Keratinocyte (primary cell): ENCODE data around the gene LDLRAD4. TPM values are rescaled to one million over a fixed set of nuclear protein-coding genes. Genes with fewer than 3 reads are reported as not detected.

ENCODE experiments used
- DNase-seq: peaks from one replicate; pipeline ENCODE4 v3.0.0-alpha.2; 2011; ENCODE audit warnings: low read depth, missing footprints, low spot score
- FAIRE-seq: peaks from 2 replicates; lab custom pipeline; 2011; peaks lifted over from hg19 to GRCh38; lab: Jason Lieb, UNC
- H2AFZ ChIP-seq: 2 replicates; pipeline ENCODE4 v1.6.0; 2012; ENCODE audit warnings: low read length, control low read depth, inconsistent platforms; ENCODE audit not compliant: control insufficient read depth
- H3K27ac ChIP-seq: 2 replicates; pipeline ENCODE4 v1.5.1; 2011; ENCODE audit warnings: low read length; ENCODE audit not compliant: control insufficient read depth, insufficient read depth
- H3K27me3 ChIP-seq: 3 replicates; pipeline ENCODE4 v1.6.0; 2011; ENCODE audit warnings: low read length; ENCODE audit not compliant: control insufficient read depth, insufficient read depth; ENCODE audit errors: extremely low read depth
- H3K36me3 ChIP-seq, 2 experiments: 2 replicates in 1 of 2; 3 replicates in 1 of 2; pipeline ENCODE4 v1.5.1; 2011; ENCODE audit warnings: low read length in 2 of 2, mild to moderate bottlenecking in 1 of 2; ENCODE audit not compliant: control insufficient read depth in 2 of 2, insufficient read depth in 2 of 2; ENCODE audit errors: extremely low read depth in 1 of 2
- H3K4me1 ChIP-seq: 3 replicates; pipeline ENCODE4 v1.5.1; 2011; ENCODE audit warnings: low read length; ENCODE audit not compliant: control insufficient read depth, insufficient read depth; ENCODE audit errors: extremely low read depth
- H3K4me2 ChIP-seq: 3 replicates; pipeline ENCODE4 v1.6.0; 2011; ENCODE audit warnings: low read depth, low read length; ENCODE audit not compliant: control insufficient read depth, insufficient read depth; ENCODE audit errors: extremely low read depth
- H3K4me3 ChIP-seq, 3 experiments: fragments of 200-600 bp in 1 of 3; sonication (generic) in 1 of 3; 2 replicates in 2 of 3; 3 replicates in 1 of 3; pipeline ENCODE4 v1.5.1; 2011 to 2016; ENCODE audit warnings: low read length in 3 of 3, mild to moderate bottlenecking in 3 of 3, control low read depth in 2 of 3, inconsistent platforms in 1 of 3, low read depth in 1 of 3, mixed read lengths in 1 of 3, mixed run types in 1 of 3, moderate library complexity in 1 of 3; ENCODE audit not compliant: control insufficient read depth in 2 of 3, insufficient read depth in 2 of 3; ENCODE audit errors: extremely low read depth in 1 of 3
- H3K79me2 ChIP-seq: 2 replicates; pipeline ENCODE4 v1.6.0; 2012; ENCODE audit warnings: low read length; ENCODE audit not compliant: control insufficient read depth, insufficient read depth
- H3K9ac ChIP-seq: 3 replicates; pipeline ENCODE4 v1.6.0; 2011; ENCODE audit warnings: low read length; ENCODE audit not compliant: control insufficient read depth, insufficient read depth; ENCODE audit errors: extremely low read depth
- H3K9me1 ChIP-seq: 3 replicates; pipeline ENCODE4 v1.6.0; 2011; ENCODE audit warnings: low read length; ENCODE audit not compliant: control insufficient read depth, insufficient read depth; ENCODE audit errors: extremely low read depth
- H3K9me3 ChIP-seq: 2 replicates; pipeline ENCODE4 v1.5.1; 2012; ENCODE audit warnings: low read depth, low read length; ENCODE audit not compliant: control insufficient read depth
- H4K20me1 ChIP-seq: 3 replicates; pipeline ENCODE4 v1.6.0; 2011; ENCODE audit warnings: low read length; ENCODE audit not compliant: control insufficient read depth, insufficient read depth; ENCODE audit errors: extremely low read depth
- EZH2 ChIP-seq: IDR thresholded peaks from one replicate; pipeline ENCODE4 v1.6.1; 2012; ENCODE audit warnings: inconsistent platforms, mild to moderate bottlenecking, low read length, moderate library complexity
- dilution Hi-C: fragments of 300-500 bp; cut with MboI; formaldehyde crosslinking; loops from one replicate; pipeline ENCODE4 v1.7.0; 2020; ENCODE audit warnings: low sequenced_read_pairs; ENCODE audit not compliant: extremely low pct_ligation_motif_present
- polyA plus RNA-seq, 5 experiments: library from polyadenylated mRNA; depleted of rRNA in 3 of 5; stranded (reverse) in 3 of 5; stranded (forward) in 1 of 5; unstranded in 1 of 5; fragments of >200 nt; gene quantifications; 1 replicate in 1 of 5; 2 replicates in 3 of 5; 3 replicates in 1 of 5; pipeline versions ENCODE4 v1.2.1 to v1.2.3, GENCODE V29; 2011 to 2012; ENCODE audit warnings: missing spikeins in 2 of 5, low read depth in 1 of 5, low replicate concordance in 1 of 5
- TF ChIP-seq, protein P1 (sequence below), 3 experiments: IDR thresholded peaks in 1 of 3; conservative IDR thresholded peaks in 1 of 3; optimal IDR thresholded peaks in 1 of 3; 2 replicates in 2 of 3; 3 replicates in 1 of 3; pipeline versions ENCODE3 to v1.5.1; 2011; ENCODE audit warnings: low read length in 3 of 3, mild to moderate bottlenecking in 3 of 3, moderate library complexity in 2 of 3, control low read depth in 1 of 3, inconsistent platforms in 1 of 3; ENCODE audit not compliant: insufficient read depth in 2 of 3; ENCODE audit errors: extremely low read depth in 1 of 3

LDLRAD4 gene
- polyA plus RNA-seq, 1 donor (not counting 4 experiments of a cell fraction or from before 2014, with no cell fraction given) = not detected

DNA sequence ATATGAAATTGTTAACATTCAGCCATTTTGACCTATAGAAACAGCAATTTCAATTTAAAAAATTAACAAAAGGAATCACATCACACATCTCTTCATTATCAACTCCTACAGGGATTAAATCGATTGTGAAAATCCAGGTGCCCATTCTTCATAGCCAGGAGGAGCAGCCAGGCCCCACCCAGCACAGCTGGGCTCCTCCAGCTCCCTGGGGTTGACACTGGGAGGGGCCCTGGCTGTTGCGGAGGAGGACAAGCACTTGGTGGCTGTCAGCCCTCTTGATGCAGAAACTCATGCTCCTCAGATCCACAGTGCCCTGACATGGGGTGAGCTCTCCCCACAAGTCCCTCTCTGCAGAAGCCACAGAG, 408.0 kb downstream of the LDLRAD4 start:
- Histone ChIP-seq H3K9ac (no peak overlapping the region), H3K4me1 (no peaks in the 10 kb centered on the region), H3K4me3 (no peak overlapping the region), H3K79me2 (no peaks in the 10 kb centered on the region), H3K36me3 (no peaks in the 10 kb centered on the region), H3K9me3 (no peaks in the 10 kb centered on the region), H3K27ac (no peak overlapping the region), H3K27me3 (no peaks in the 10 kb centered on the region), H3K9me1 (no peaks in the 10 kb centered on the region), H4K20me1 (no peaks in the 10 kb centered on the region), H2AFZ (no peak overlapping the region), H3K4me2 (no peak overlapping the region)
- DNase-seq = no peak
- dilution Hi-C loops = loop anchor here (25.0 kb wide), 1 partner anchor 414 kb away; the partner anchor contains the start of gene LDLRAD4
- TF ChIP-seq EZH2 = no peak
- TF ChIP-seq, protein P1, sequence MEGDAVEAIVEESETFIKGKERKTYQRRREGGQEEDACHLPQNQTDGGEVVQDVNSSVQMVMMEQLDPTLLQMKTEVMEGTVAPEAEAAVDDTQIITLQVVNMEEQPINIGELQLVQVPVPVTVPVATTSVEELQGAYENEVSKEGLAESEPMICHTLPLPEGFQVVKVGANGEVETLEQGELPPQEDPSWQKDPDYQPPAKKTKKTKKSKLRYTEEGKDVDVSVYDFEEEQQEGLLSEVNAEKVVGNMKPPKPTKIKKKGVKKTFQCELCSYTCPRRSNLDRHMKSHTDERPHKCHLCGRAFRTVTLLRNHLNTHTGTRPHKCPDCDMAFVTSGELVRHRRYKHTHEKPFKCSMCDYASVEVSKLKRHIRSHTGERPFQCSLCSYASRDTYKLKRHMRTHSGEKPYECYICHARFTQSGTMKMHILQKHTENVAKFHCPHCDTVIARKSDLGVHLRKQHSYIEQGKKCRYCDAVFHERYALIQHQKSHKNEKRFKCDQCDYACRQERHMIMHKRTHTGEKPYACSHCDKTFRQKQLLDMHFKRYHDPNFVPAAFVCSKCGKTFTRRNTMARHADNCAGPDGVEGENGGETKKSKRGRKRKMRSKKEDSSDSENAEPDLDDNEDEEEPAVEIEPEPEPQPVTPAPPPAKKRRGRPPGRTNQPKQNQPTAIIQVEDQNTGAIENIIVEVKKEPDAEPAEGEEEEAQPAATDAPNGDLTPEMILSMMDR (optimal IDR thresholded peaks at IDR 0.05 in 1 of 3, IDR thresholded peaks at IDR 0.05 in 1 of 3, conservative IDR thresholded peaks at IDR 0.05 in 1 of 3; ENCODE audit: extremely low read depth in 1 of 3, insufficient read depth in 2 of 3, low read length in 3 of 3) = no peak
- FAIRE-seq = no peak

GRCh38 chr18:13627639-13628038, 409.1 kb downstream of the LDLRAD4 start:
- H3K27me3 ChIP-seq = no peaks in the 10 kb centered on the region
- H3K79me2 ChIP-seq = no peaks in the 10 kb centered on the region
- no peak for DNase-seq
- H3K36me3 ChIP-seq = no peaks in the 10 kb centered on the region
- dilution Hi-C loops = loop anchor here (25.0 kb wide), 1 partner anchor 415 kb away; the partner anchor contains the start of gene LDLRAD4
- H2AFZ ChIP-seq = no peak overlapping the region
- no peak for TF ChIP-seq EZH2
- TF ChIP-seq, protein P1 (optimal IDR thresholded peaks at IDR 0.05 in 1 of 3, IDR thresholded peaks at IDR 0.05 in 1 of 3, conservative IDR thresholded peaks at IDR 0.05 in 1 of 3; ENCODE audit: extremely low read depth in 1 of 3, insufficient read depth in 2 of 3, low read length in 3 of 3) = no peak
- H3K9ac ChIP-seq = no peak overlapping the region
- H3K4me1 ChIP-seq = no peaks in the 10 kb centered on the region
- H3K4me2 ChIP-seq = no peak overlapping the region
- H3K4me3 ChIP-seq = no peak overlapping the region
- no peaks in the 10 kb centered on the region for H3K9me3 ChIP-seq
- no peak for FAIRE-seq
- H3K27ac ChIP-seq = no peak overlapping the region
- no peaks in the 10 kb centered on the region for H3K9me1 ChIP-seq
- H4K20me1 ChIP-seq = no peaks in the 10 kb centered on the region
